Measurements from ENCODE around the gene NCK2. TPM values are rescaled to one million over a fixed set of nuclear protein-coding genes. Genes with fewer than 3 reads are reported as not detected.

Gene NCK2
- total and polyA plus RNA-seq, 2 of the 13 experiments (the other 11 are each of a cell fraction or from before 2014, with no cell fraction given) = 14.8 to 23.5 TPM

GRCh38 chr2:105749583-105750400 lies 5.1 kb downstream of the NCK2 start:
- Histone ChIP-seq H3K9me3 (ENCODE audit: low read length) (no peaks in the 10 kb centered on the region), H2AFZ (ENCODE audit: low read length) (no peak overlapping the region), H4K20me1 (ENCODE audit: insufficient read depth, low read length) (no peaks in the 10 kb centered on the region; the same call in none of the 2 replicates), H3K27ac (ENCODE audit: extremely low read length, insufficient read depth, low read length) (no peak overlapping the region), H3K36me3 (replicated peaks in 1 of 2; ENCODE audit: control insufficient read depth in 1 of 2, insufficient read depth in 2 of 2, low read length in 2 of 2) (peaks cover 0 to 1% of the 10 kb centered on the region in 2 experiments; a peak in 2 of 5 replicates), H3K4me3 (replicated peaks in 1 of 3; ENCODE audit: insufficient read depth in 1 of 3, low read depth in 2 of 3, low read length in 3 of 3) (no peak overlapping the region), H3K4me2 (ENCODE audit: low read depth, low read length) (no peak overlapping the region), H3K27me3 (ENCODE audit: control insufficient read depth in 1 of 2, insufficient read depth in 2 of 2, low read length in 2 of 2) (no peaks in the 10 kb centered on the region; a peak in 1 of 5 replicates), H3K9ac (ENCODE audit: insufficient read depth, low read depth, low read length) (no peak overlapping the region), H3K4me1 (ENCODE audit: insufficient read depth, low read length) (peaks cover 27% of the 10 kb centered on the region), H3K79me2 (ENCODE audit: insufficient read depth, low read length) (peaks cover 55% of the 10 kb centered on the region)
- no TSS peak for BruUV-seq (replicated peaks)
- 97% methylated on average over 18 of the region's 18 CpGs for WGBS (ENCODE audit: low lambda C conversion rate)
- in situ Hi-C loops (cut with HindIII; ENCODE audit: extremely low pct_ligation_motif_present, low pct_unique_long_range_greater_than_20kb) (no loop called here), intact Hi-C loops (cut with micrococcal nuclease; ENCODE audit: unreplicated experiment) (loop anchor here (5.0 kb wide), 2 partner anchors 73 to 128 kb away; no protein-coding TSS in a partner anchor)
- FAIRE-seq = no peak
- CTCF ChIA-PET (ENCODE audit: low intra/inter-chr PET ratio, low total read pairs) = no interaction called here
- DNase-seq (ENCODE audit: low spot score) = no peak
- TF ChIP-seq ZFAT (CRISPR knock-in tag; conservative IDR thresholded peaks at IDR 0.05) = no peak
- no peak for TF ChIP-seq SP140L (CRISPR knock-in tag; IDR thresholded peaks at IDR 0.05; ENCODE audit: borderline replicate concordance)
- no peak for TF ChIP-seq ZC3H4 (CRISPR knock-in tag; IDR thresholded peaks at IDR 0.05; ENCODE audit: borderline replicate concordance)
- no peak for TF ChIP-seq ZBTB3 (CRISPR knock-in tag; IDR thresholded peaks at IDR 0.05; ENCODE audit: borderline replicate concordance, low read depth)
- TF ChIP-seq PAWR (CRISPR knock-in tag; IDR thresholded peaks at IDR 0.05; ENCODE audit: borderline replicate concordance) = no peak
- TF ChIP-seq NFIC (IDR thresholded peaks at IDR 0.05; ENCODE audit: low read length) = no peak
- no peak for ATAC-seq
- POLR2A ChIA-PET = no interaction called here

- H3K27me3 ChIP-seq (ENCODE audit: control insufficient read depth in 1 of 2, insufficient read depth in 2 of 2, low read length in 2 of 2) = no peaks in the 10 kb centered on the region; a peak in 1 of 5 replicates
- H3K27ac ChIP-seq (ENCODE audit: extremely low read length, insufficient read depth, low read length) = no peak overlapping the region
- no peak overlapping the region for H3K9ac ChIP-seq (ENCODE audit: insufficient read depth, low read depth, low read length)
- TF ChIP-seq FOXP1 (IDR thresholded peaks at IDR 0.05) (no peak), FOXP1 (CRISPR knock-in tag; IDR thresholded peaks at IDR 0.05) (no peak)
- no peak for FAIRE-seq
- no peaks in the 10 kb centered on the region for H3K9me3 ChIP-seq (ENCODE audit: low read length)
- peaks cover 27% of the 10 kb centered on the region for H3K4me1 ChIP-seq (ENCODE audit: insufficient read depth, low read length)
- intact Hi-C loops (cut with micrococcal nuclease; ENCODE audit: unreplicated experiment) = no loop called here
- WGBS (ENCODE audit: low lambda C conversion rate) = 92% methylated on average over 4 of the region's 4 CpGs
- peaks cover 62% of the 10 kb centered on the region for H3K79me2 ChIP-seq (ENCODE audit: insufficient read depth, low read length)
- ATAC-seq = no peak
- BruUV-seq (replicated peaks) = no TSS peak
- no peak for DNase-seq (ENCODE audit: low spot score)
- no peaks in the 10 kb centered on the region; the same call in none of the 2 replicates for H4K20me1 ChIP-seq (ENCODE audit: insufficient read depth, low read length)
- no peak overlapping the region for H3K4me2 ChIP-seq (ENCODE audit: low read depth, low read length)
- POLR2A ChIA-PET = no interaction called here
- H2AFZ ChIP-seq (ENCODE audit: low read length) = no peak overlapping the region
- in situ Hi-C loops (cut with HindIII; ENCODE audit: extremely low pct_ligation_motif_present, low pct_unique_long_range_greater_than_20kb) = no loop called here
- CTCF ChIA-PET (ENCODE audit: low intra/inter-chr PET ratio, low total read pairs) = no interaction called here
- H3K4me3 ChIP-seq (replicated peaks in 1 of 3; ENCODE audit: insufficient read depth in 1 of 3, low read depth in 2 of 3, low read length in 3 of 3) = no peak overlapping the region
- H3K36me3 ChIP-seq (replicated peaks in 1 of 2; ENCODE audit: control insufficient read depth in 1 of 2, insufficient read depth in 2 of 2, low read length in 2 of 2) = peaks cover 0 to 1% of the 10 kb centered on the region in 2 experiments; a peak in 2 of 5 replicates
These were observed 6.0 kb downstream of the NCK2 start for GRCh38 chr2:105750735-105751134.

Measured in HepG2 (cell line).